ENCODE data around the gene TCF4.

Gene TCF4

DNA sequence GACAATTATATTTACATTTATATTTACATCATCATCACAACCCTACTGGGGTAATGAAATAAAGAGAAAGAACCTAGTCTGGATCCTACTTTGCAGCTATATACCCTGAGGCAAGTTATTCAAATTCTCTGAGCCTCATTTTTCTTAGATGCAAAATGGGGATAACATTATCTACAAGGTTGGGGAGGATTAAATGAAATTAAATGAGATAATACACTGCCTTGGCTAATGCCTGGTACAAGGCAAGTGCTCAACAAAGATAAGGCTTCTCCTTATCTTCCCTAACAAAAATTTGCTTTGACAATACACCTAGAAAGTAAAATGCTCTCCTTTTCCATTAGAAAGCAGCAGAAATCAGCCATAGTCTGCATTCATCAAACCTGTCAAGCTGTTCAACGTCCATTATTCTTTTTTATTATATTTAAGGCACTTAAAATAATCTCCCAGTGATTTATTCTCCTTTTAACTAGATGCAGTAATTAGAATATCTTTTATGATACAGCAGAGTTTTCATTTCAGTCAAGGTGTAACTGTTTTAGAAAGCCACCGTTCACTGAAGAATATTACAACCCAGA, 44.8 kb downstream of the TCF4 start:
- no peak for DNase-seq

DNA sequence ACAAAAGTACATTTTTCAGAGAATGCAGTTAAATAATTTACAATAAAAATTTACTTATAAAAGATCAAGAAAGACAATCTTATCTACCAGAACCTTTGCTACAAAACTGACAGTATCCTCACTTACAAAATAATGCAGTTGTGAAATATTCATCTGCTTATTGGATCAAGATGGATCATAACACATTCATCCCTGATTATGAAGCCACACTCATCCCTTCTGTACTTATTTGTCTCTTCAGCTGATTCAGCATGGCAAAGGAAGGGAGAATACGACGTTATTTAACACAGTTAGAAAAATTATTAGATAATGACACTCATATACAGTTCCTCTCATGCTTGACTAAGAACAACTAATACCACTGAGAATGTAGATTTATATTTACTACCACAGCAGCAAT, 46.4 kb downstream of the TCF4 start:
- no peak for DNase-seq

DNA sequence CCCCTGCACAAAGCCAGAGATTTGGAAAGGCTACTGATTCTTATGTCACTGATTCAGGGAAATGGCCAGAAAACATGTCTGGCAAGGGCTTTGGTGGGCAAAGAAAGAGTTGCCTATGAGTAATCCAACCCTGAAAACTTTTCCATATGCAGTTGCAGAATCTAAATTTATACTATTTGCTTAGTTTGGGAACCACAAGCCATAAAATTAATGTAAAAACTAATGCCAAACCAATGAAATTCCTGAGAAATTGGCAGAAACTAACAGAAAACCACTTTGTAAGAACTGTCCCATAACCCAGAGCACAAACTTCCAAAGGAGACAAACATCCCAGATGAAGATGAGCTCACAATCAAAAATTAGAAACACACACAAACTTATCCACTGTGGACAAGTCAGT, 48.8 kb downstream of the TCF4 start:
- DNase-seq = no peak

DNA sequence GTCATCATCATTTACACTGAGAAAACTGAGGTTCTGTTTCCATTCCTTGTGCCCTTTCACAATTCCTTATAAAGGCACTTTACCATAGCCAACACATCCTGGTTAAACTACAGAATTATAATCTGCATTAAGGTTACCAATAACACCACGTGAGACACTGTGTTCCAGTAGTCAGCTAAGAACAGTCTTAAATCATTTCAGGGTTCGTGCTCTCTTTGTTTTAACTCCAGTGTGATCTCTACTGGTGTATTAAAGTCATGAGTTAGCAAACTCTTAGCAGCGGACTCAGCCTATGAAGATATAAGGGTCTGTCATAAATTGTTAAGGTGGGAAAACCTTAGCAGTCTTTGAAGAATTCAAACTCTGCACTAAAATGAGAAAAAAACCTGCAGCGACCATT, 53.0 kb downstream of the TCF4 start:
- DNase-seq = no peak

DNA sequence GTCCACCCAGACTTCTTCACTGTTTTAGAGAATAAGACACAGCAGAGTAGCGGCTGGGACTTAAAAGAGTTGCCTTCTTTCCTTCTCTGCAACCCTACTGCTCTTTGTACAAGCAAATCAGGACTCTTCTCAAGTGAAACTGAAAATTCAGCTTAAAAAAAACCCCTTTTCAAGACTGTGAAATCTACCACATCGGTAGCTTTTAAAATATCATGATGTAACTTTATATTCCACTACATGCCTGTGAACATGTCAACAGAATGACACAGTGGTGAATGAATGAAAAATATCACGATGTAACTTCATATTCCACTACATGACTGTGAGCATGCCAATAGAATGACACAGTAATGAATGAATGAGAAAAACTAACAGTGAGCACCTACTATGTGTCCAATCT, 53.4 kb downstream of the TCF4 start:
- DNase-seq = no peak

DNA sequence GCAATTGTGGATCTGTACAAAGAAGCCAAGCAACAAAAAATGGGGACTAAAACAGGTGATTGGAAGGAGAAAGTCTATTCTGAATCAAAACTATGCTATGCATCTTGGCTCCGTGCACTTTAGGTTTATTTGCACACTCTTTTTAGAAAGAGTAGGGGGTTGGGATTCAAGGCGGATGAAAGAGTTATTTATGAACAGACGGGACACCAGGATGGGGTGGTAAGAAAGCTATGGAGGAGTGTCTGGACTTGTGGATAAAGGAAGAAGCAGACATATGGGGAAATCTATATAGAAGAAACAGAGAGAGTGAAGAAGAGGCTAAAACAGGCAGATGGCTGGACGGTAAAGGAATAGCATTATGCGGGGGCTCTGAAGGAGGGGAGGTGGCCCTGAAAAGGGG, 57.8 kb downstream of the TCF4 start:
- DNase-seq = no peak

DNA sequence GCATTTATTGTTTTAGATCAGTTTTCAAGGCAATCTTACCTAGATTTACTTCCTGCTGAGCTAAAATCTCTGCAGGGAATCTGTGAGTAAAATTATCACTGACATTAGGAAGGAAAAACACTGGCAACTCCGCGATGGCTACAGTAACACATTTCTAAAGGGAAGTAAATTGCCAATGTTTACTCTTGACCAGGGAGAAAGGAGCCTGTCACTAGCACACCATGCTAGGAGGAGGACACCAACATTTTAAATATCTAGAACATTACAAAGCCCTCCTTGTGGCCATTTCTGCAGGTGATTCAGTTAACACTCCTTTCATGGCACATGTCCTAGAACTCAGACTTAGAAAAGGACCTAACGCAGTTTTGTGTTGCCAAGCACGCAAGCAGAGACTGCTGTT, 58.4 kb downstream of the TCF4 start:
- DNase-seq = no peak

DNA sequence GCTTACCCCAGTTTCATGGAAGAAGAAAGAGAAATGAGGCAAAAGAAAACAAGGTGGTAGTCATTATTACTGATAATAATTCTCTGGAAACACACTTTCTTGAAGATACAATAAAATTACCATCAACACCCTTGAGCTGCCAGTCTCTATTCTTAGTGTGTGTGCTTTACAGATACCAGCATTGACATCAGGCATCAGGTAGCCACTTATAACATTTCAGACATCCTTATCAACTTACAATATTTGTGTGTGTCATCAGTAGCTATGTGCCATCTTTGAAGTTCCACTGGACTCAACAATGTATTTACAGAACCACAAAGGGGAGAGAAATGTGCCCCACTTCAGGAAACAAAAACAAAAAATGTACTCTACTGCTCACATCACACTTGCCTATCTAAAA, 62.1 kb downstream of the TCF4 start:
- no peak for DNase-seq

DNA sequence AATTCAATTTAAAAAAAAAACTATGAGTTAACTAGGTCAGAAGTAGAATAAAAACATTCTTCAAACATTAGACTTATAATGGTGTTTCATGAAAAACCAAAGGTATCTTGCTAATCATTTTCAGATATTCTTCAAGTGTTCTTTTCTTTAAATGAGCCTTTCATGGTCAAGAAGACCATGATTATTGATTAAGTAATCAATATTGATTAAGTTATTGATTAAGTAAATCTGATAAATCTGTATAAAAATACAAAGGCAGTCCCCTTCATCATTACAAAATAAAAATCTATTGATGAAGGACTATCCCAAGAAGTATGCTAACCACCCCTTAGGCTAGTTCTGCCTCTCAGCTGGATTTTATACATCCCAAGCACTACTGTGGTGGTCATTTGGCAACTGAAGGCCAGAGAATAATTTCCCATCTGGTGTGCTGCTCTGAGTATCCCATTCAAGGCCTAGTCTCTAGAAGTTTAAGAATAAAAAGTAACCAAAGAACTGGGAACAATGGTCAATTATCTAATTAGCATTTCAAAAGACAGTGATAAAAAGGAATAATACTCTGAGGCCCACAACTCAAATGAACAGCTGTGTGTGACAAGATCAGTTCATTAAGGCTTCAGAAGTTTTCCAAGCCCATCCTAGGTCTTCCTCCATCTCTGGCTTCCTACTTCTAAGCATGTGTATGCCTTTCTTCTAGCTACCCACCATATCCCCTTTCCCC, 63.5 kb downstream of the TCF4 start:
- DNase-seq = no peak

DNA sequence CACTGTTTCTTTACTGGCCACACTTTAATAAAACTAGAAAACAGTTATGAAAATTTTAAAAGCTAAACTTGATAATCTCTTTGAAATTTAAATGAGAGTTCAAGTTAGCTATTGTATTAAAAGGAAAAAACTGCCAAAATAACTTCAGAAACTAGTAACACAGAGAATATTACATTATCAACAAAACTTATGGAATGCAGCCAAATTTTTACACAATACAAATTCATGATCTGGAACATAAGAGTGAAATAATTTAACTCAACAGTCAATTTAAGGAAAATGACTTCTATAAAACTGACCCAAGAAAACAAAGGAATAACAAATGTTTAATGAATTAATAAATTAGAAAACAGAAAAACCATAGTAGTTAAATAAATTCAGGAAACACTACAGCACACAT, 65.0 kb downstream of the TCF4 start:
- DNase-seq = no peak

DNA sequence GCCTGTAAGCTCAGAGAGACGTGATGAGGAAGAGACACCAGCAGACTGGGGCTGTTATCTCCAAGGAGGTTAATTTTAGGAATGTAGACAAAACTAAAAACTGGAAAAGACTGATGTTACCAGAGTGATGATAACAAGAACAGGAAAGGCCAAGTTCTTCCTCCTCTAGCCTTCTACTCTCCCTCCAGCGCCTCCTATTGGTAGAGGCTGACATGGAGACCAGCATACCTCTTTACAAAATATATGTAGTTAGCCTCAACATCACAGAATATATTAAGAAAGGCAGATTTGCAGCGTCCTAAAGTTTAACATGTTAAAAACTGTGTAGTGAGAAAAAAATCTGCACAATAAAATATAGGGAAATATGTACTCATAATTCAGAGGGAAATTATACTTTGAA, 66.0 kb downstream of the TCF4 start:
- DNase-seq = peak; percentile 18

DNA sequence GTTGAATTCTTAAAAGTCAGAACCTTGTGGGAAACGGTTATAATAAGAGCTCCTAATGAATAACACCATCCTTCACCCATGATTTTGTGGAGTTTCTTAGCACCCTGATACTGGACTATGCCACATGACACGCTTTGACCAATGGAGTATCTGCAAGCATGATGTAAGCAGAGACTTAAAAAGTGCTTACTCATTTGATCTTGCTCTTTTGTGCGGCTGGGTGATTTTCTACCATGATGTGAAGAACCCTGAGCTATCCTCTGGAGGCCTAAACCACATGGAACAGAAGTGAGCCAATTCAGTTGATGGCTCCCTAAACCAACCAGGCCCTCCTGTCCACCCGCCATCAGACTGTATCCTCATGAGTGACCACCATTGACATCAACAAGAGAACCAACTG, 70.9 kb downstream of the TCF4 start:
- no peak for DNase-seq

DNA sequence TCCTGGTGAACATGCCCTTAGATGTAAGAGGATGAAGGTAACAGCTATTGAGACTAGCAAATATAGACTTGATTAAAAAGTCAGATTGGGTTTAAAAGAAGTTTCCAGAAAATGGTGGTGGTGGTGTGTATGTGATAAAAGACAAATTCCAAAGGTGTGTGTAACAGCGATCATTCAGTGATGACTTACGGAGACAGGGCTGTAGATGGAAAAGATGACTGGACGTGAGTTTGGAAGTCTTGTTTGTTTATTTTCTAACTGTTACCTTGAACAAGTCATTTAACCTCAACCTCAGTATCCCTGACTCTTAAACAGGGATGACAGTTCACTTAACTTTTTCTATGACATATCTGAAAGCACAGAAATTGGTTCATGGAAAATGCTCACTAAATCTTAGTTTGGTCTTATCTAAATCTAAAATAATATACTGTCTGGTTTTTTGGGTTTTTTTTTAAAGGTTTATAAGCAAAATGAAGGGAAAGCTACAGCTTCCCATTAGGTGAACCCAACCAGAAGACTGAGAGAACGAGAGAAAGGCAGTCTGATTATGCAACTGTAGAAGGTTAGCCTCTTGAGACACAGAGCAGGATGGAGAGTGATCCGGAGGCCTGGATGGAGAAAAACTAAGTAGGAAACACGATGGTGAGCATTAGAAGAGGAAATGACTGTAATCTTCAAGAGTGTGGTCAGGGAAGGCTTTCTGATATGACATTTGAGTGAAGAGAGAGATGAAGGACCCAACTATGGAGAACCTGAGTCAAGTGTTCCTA, 71.9 kb downstream of the TCF4 start:
- no peak for DNase-seq

DNA sequence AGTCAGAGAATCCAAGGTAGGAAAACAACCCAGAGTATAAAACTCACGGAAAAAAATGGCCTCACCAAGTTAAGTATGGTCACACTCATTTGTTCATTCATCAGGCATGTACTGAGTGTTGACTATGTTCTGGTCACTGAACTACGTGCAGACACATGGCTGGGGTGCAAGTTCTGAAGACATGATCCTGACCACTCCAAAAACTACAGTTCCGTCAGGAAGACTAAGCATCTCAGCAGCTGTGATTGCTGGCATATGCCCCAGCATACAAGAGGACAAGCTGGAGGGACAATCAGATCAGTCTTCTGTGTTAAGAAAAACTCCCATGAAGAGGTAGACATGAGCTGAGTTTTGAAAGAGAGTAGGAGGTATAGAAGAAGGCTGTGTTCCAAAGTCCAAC, 72.8 kb downstream of the TCF4 start:
- no peak for DNase-seq

DNA sequence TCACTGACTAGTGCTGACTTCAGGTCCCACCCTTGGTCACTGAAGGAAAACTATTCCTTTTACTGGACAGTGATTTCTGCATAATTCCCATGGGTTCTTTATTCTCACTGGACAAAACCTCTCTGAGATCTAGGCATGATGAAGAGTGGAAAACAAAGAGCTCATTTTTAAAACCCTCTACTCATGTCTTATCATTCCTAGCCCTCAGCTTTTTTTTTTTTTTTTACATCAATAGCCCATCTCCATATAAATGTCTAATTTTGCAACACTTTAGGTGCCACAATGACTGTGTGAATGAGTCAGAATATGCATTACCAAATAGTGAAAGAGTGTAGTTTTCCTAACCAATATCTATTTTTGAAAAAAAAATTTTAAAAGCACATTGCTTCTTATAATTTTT, 74.8 kb downstream of the TCF4 start:
- DNase-seq = no peak

DNA sequence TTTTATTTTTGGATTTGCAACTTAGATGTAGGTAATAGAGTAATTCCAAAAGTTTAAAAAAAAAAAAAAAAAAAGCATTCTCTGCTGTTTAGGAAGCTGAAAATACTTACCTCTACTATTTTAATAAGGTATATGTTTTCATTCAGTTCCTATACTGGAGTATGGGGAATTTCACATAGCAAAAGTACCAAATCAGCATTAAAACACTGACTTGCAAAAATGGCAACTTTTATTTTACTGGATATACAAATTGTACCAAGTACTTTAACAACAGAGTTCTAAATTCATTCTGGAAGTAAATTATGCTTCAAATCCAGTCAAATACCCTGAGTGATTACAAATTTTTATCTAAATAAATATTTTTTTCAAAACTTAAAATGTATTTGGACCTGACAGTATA, 76.7 kb downstream of the TCF4 start:
- DNase-seq = no peak

DNA sequence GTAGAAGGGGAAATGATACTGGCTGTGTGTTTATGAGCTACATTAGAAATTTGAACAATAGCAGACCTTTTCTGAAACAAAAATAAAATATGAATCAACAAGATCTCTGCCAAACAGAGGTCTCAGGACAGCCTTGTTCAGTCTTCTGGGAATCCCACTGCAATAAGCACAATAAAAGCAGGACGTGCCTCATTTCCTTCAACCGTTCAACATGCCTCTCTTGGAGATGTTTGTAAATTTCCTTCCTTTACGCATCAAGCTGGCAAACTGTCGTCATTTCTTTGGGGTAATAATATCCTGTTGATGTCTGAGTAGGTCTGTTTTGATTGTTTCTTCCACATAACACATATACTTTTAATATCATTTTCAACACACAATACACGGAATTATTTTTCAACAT, 77.2 kb downstream of the TCF4 start:
- DNase-seq = no peak

DNA sequence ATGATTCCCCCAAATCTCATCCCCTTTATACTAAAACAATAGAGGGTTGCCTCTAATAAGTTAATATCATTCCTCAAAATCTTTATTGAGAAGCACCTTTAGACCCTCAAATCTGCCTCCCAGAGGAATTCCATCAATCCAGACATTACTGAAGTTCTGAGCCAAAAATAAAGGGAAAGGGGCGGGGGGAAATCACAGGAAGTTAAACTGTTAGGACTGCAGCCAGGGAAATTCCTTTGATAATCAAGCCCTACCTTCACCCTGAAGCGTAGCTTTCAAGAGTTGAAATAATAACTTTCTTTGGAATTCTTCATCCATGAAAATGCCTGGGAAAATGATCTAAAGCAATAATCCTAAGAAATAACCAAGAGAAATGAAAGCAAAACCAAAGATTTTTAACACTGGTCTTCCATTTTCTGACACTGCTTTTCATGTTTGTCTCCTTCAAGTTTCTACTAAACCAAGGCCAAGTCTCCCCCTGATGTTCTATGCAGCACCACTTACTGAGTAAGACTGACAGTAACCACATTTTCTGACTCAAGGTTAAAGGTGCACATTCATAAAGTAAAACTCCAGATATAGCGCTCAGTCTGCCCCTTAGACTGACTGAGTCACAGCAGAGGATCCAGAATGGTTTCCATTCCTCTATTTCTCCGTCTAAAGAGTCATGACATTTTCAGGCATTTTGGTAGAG, 78.2 kb downstream of the TCF4 start:
- no peak for DNase-seq

DNA sequence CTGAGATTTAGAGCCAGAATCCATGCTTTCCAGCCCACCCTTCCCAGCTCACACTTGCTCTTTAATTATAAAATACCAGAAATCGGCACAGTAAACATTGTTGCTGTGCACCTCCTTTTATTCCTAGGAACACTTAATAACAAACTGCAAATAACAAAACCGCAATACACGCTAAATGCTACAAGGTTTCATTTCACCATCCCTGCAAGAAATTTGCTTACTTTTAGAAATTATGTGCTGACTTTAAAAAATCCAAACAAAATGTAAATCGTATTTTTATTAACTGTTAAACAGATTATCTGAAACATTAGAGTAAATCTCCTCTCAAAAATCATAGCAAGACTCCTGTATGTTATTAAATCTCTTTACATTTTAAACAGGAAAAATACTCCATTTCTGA, 79.3 kb downstream of the TCF4 start:
- DNase-seq = no peak

DNA sequence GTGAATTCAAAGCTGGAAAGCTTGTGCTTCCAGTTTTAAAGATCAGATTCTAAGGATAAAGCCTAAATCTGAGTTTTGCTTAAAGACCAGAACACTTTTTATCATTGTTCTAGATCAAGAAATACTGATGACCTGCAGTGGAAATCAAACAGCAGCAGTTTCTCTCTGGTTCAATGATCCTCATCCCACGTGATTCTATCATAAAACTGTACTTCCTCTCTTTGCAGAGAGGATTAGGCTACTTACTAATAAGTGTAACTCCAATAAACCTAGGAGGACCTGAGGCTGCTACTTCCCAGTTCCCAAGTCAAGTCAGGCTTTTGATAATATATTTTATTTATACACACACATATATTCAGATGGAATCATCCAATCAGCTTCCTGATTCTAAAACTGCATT, 81.9 kb downstream of the TCF4 start:
- no peak for DNase-seq

DNA sequence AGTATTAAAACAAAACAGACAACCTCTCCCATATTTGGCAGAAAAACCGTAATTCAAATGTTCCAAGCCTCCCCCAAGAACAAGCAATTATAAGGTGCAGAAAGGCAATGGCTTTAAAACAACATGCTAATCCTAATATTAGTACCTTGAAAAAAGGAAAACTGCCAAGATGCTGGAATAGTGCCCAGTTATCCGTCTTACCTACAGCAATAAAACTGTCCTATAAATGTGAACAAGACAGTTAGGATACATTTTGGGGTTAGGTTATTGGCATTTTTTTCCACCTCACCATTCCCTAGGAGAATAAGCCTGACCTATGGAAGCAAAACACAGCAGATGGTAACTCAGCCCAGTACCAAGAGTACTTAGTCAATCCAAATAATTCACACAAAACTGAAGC, 83.2 kb downstream of the TCF4 start:
- DNase-seq = no peak

DNA sequence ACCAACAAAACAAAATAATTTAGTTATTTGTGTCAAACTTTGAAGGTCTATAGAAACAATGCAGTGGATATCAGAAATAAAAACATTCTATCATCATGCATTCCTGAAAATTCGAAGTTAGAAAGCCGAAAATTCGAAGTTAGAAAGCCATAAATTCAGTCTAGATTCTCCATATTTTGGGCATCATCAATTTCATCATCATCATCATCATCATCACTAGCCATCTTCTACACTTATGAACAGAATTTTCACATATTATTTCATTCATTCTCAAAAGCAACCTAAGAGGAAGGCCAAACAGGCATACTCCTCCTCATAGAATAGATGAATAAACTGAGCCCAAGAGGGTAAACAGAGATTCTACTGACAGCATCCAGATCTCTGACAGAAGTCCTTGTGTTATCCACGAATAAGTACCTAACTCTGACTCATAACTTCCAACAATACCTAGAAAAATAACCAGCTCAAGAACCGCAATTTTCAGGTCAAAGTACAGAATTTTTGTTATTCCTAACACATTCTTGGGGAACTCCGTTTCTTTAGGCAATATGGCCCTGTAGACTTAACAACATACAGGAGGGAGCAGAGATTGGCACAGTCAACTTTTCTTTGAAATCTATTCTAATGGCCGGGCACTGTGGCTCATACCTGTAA, 84.7 kb downstream of the TCF4 start:
- DNase-seq = no peak

DNA sequence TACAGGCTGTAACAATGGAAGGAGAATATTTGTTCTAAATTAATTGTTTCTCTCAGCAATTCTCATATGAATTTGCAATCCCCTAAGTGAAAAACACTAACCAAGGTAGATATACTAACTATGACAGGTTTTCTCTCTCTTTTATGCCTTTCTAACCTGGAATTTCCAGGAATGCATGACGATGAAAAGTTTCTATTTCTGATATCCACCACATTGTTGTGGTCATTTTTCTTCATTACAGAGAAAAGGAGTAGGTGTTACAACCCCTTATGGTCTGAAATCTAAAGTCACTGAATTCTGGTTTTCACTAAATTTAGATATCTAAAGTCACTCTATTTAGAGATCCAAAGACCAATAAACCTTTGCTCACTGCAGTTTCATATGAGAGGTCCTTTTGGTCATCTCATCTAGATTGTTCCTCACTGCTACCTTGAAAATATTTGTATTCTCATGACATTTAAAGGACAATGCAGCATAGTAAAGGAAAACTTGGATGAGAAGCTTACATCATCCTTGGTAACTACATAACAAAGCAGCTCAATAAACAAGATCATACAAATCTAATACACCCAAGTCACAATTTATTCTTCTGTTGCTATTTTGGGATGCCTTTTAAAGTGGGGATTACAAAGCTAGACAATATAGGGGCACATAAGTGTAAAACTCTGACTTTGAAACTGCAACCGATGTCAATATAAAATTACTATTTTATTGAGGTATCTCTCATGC, 85.8 kb downstream of the TCF4 start:
- no peak for DNase-seq
